ENCODE measurements around the gene DHH.

DNA sequence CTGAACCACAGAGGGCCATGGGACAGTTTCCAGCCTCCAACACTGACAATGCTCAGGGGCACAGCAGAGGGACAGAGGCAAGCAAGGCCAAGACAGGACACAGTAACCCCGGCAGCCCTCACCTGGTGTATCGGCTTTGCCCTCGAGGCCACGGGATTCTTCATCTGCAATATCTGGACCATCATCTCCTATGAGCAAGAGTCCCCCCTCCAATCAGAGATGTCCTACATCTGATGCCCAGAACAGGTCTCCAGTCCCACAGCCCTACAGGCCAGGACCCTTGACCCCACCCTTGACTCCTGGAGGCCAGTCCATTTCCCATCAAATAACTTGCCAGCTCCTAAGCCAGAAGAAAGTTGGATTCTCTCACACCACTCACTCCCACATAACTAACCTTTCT lies 51.4 kb downstream of the DHH start:
- TF ChIP-seq, protein P1, sequence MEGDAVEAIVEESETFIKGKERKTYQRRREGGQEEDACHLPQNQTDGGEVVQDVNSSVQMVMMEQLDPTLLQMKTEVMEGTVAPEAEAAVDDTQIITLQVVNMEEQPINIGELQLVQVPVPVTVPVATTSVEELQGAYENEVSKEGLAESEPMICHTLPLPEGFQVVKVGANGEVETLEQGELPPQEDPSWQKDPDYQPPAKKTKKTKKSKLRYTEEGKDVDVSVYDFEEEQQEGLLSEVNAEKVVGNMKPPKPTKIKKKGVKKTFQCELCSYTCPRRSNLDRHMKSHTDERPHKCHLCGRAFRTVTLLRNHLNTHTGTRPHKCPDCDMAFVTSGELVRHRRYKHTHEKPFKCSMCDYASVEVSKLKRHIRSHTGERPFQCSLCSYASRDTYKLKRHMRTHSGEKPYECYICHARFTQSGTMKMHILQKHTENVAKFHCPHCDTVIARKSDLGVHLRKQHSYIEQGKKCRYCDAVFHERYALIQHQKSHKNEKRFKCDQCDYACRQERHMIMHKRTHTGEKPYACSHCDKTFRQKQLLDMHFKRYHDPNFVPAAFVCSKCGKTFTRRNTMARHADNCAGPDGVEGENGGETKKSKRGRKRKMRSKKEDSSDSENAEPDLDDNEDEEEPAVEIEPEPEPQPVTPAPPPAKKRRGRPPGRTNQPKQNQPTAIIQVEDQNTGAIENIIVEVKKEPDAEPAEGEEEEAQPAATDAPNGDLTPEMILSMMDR (IDR thresholded peaks at IDR 0.05; ENCODE audit: insufficient read depth, low read length): no peak
- no peak for TF ChIP-seq POLR2AphosphoS5 (IDR thresholded peaks at IDR 0.05; ENCODE audit: low read depth)
- TF ChIP-seq GABPA (IDR thresholded peaks at IDR 0.05; ENCODE audit: low read depth): no peak
- TF ChIP-seq, protein P2, sequence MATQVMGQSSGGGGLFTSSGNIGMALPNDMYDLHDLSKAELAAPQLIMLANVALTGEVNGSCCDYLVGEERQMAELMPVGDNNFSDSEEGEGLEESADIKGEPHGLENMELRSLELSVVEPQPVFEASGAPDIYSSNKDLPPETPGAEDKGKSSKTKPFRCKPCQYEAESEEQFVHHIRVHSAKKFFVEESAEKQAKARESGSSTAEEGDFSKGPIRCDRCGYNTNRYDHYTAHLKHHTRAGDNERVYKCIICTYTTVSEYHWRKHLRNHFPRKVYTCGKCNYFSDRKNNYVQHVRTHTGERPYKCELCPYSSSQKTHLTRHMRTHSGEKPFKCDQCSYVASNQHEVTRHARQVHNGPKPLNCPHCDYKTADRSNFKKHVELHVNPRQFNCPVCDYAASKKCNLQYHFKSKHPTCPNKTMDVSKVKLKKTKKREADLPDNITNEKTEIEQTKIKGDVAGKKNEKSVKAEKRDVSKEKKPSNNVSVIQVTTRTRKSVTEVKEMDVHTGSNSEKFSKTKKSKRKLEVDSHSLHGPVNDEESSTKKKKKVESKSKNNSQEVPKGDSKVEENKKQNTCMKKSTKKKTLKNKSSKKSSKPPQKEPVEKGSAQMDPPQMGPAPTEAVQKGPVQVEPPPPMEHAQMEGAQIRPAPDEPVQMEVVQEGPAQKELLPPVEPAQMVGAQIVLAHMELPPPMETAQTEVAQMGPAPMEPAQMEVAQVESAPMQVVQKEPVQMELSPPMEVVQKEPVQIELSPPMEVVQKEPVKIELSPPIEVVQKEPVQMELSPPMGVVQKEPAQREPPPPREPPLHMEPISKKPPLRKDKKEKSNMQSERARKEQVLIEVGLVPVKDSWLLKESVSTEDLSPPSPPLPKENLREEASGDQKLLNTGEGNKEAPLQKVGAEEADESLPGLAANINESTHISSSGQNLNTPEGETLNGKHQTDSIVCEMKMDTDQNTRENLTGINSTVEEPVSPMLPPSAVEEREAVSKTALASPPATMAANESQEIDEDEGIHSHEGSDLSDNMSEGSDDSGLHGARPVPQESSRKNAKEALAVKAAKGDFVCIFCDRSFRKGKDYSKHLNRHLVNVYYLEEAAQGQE (IDR thresholded peaks at IDR 0.05; ENCODE audit: insufficient replicate concordance, low read depth): no peak
- no peak for TF ChIP-seq SPI1 (IDR thresholded peaks at IDR 0.05; ENCODE audit: borderline replicate concordance, low read depth)

All from HL-60 (cell line).